Inferior parietal cortex (tissue), 1 donor: Measurements from ENCODE around the gene XPO5.
A peak's percentile ranks its signal among the peaks of the same experiment; 100 is the strongest.
"Not testable (repeated sequence)": the region's sequence is repeated elsewhere in the genome, so short reads cannot be mapped to it uniquely, and the experiment has no call there.

Experiments
- DNase-seq: peaks from one replicate; pipeline ENCODE4 v3.0.0-alpha.2; 2016; ENCODE audit errors: extremely low spot score

The XPO5 gene

DNA sequence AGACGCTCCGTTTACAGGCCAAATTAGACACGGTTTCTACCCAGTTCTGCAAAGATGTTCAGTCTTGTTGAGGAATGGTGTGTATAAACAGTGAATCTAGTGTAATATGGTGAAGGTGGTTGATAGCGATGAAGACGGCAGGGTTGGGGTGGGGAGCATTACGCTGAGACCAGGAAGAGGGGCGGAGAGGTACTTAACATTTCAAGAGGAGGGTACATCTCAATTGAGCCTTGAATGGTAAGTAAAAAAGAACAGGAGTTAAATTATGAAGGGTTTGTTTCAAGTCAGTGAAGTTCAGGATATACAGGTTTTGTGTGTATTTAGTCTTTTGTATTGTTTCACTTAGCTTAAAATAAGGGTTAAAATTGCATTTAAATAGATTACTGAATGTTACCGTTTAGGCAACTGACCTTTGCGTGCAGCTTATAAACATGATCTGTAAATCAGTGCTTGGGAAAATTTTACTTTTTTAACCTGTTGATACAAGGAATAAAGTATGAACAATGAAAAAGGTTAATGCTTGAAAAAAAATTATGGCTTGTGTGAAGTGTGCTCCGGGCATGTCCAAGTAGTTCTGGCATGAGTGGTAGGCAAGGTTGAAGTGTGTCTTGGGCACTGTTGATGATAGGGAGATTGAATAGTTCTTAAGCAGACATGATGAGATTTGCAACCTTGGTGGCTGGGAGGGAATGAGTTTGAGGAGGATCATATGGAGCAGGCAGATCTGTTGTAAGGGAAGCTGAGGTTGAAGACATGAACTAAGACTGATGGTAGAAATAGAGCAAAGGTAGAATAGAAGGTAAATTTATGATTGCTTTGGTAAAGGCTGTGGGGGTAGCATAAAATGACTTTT, 58.1 kb downstream of the XPO5 start:
- DNase-seq, result no peak

DNA sequence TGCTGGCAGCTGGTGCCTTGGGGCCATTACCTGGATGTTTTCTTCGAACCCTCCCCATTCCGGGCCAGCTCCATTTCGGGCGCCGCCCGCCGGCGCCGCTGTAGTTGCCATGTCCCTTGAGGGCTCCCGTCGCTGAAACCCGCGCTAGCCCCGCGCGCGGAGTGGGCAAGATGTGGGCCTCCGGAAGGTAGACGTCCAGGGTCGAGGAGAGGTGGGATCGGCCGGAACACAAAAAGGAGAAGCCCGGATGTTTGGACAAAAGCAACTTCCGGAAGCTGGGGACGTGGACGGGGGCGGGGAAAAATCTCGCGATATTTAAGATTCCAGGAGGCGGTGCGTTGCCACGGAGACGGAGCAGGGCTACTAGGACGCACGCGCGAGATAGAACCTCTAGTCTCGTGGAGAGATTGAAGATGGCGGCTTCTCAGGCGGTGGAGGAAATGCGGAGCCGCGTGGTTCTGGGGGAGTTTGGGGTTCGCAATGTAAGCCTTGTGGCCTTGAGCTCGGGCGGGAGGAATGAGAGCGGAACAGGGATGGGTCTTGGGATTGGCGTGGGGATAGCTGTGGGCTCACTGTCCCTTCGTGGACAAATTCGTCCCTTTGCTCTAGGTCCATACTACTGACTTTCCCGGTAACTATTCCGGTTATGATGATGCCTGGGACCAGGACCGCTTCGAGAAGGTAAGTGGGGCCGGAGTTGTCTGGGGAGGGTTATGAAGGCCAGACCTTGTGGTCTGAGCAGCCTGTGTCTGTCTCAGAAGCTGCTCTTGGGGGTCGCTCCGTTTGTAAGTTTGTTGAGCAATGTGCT, 58.9 kb downstream of the XPO5 start, which contains the start of the genes POLR1C and YIPF3:
TSS of gene POLR1C (plus strand) at position 393 of the 808 bp plus-strand sequence. CDS start at position 414, 21 bp downstream.
TSS of gene YIPF3 (minus strand) at position 230 of the 808 bp plus-strand sequence. CDS start at position 111, 119 bp downstream.
- DNase-seq, result peak; percentile 99

DNA sequence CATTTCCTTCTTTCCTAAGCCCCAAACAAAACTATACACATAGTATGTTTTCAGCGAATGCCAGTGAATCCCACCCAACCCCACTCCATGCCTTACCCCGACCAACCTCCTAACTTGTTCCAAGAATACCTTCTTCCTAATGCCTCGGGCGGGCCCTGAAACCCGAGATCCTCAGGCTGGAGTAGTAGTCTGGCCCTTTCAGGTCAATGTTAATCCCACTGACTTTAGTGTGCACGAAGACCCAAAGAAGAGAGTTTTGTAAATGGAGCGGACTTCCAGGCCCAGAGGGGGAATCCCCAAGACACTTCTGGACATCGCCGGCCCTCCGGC, 59.5 kb downstream of the XPO5 start:
- no peak for DNase-seq

DNA sequence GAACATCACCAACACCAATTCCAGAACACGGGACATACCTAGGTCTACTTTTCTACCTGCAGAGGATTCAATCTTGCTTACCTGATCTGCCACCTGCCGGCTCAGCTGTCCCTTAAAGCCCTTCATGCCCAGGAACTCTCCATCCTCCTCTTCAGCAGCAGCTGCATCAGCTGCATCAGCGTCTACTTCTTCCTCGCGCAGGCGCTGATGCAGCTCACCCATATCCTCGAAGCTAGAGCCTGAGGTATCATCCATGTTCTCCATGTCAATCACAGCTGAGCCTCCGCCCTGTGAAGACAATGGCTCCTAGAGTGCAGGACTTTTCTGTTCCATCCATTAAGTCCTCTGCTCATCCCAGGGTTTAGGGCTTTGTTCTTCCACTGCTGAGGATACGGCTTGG, 60.0 kb downstream of the XPO5 start:
- DNase-seq, result no peak

DNA sequence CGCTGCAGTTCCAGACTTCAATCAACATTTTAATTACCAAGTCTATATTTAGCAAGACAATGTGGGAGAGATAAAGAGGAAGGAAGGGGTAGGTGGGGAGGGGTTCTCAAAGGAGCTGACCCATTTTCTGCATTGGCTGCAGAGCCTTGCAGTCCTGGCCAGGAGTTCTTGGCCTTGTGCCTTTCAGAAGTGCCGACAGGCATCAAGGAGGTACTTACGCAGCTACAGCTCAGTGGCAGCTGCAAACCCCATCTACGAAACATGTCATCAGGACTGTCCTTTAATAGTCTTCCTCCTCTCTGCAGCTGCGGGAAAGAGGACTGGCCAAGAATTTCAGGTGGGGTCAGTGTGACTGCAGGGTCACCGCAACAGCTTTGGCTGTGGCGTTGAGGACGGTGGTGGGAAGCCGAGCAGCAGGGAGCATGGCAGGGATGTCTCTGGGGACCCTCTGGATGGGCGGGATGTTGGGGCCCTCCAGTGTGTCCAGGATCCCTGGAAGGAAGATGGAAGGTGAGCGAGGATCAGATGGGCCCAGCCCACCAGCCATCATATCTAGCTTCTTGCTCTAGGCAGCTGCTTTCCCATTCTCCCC, 63.9 kb downstream of the XPO5 start:
- DNase-seq, result no peak

DNA sequence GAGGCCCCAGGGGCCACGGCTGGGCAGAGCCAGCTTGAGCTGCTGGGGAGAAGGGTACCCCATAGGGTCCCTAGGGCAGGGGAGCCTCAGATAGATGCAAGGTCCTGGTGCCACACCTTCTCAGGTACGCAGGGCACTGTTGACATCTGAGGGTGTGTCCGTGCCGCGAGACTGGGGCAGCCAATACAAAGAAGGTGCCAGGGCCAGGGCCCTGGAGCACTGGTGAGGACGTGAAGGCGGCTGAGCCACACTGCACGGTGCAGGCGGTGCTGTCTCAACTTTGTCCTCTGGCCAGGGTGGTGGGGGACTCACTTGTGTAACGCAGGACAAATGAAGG, 65.0 kb downstream of the XPO5 start:
- DNase-seq, result no peak

DNA sequence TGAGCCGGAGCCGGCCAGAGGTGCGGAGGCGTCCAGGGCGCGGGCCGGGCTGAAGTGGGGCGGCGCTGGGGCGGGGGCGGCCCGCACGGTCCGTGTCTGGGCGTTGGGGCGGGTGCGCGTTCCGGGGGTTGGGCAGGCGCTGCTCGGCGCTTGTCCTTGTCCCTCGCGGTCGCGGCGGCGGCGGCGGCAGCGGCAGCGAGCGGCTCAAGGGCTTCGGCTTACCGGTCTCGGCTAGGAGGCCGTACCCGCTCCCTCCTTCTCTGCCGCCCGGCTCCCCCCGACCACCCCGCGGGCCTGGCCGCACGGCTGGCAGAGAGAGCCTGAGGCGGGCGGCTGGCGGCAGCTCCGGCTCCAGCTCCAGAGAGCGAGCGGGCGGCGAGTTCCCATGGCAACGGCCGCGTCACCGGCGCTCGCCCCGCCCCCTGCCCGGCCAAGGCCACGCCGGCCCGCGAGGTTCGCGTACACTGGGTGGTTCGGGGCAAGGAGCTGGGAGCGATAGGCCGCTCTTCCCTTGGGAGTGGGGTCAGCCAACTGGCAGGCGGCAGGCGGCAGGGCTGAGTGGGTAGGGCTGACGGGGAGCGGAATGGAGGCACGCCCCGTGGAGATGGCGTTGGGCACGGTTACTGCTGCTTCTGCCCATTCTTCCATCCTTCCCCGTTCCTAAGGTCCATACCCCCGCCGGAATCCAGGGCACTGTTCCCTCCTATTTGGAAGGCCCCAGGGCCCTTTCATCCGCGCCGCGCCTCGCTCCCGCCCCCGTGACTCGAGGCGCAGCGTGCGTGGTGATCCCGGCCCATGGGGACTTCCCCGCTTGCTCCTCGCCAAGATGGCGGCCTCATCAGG, 65.6 kb downstream of the XPO5 start, which contains the start of gene LRRC73:
TSS of gene LRRC73 (minus strand) at position 363 of the 843 bp plus-strand sequence. CDS start 561 bp downstream, outside the sequence.
- DNase-seq, result peak; percentile 74

DNA sequence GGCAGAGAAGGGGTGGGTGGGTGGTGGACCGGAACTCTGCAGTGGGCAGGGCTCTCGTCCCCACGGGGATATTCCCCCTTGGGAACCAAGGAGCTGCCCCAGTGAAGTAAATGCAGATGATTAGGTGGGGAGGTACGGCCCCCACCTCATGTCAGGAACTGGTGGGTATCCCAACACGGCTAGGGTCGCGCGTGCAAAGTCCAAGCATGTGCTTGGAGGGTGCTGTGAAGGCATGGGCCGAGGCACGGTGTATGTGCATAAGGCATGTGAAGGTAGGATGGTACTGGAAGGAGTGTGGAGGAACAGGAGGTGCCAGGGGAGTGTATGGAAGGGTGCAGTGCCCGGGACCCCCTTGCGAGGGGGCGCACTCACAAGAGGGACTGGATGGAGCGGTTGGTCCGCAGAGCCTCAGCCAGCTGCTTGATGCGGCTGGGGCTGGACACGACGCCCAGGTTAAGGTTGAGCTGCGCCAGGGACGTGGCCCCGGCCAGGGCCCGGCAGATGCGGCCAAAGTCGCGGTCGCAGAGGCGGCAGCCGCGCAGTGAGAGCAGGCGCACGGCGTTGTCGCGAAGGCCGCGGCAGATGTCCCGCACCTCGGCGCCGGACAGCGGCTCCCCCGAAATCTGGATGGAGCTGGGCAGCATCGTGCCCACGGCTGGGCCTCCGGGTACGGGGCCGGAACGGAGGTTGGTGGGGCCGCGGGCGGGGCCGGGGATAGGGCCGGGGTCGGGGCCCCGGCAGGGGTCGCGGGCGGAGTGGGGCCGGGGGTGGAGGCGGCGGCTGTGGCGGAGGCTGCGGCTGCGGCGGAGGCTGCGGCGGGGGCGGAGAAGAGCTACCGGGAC, 66.5 kb downstream of the XPO5 start:
- DNase-seq, result no peak

DNA sequence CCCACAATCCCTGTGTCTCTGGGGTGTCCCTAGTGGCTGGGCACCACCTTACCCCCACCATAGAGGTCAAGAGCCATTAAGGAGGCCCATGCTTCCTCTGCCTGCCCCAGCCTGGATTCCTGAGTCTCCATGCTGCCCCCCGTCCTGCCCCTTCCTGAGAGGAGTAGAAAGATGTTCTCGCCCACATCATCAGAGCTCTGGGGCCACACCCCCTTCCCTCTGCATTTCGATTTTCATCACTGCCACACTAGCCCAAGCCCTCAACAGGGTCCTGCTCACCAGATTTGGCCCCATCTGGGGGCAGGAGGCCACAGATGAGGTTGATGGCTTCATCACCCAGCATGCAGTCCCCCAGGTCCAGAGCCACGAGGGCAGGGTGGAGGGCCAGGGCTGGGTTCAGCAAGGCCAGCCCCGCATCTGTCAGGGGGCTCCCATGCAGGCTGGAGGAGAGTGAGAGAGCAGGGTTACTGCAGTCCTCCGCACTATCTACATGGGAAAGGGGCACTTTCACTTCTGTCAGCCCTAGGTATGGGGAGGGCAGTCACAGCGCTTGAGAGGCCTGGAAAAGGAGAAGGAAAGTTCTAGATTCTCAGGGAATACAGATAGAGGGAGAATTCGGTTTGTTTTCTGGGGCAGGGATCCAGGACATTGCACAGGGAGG, 67.2 kb downstream of the XPO5 start:
- DNase-seq, result no peak

DNA sequence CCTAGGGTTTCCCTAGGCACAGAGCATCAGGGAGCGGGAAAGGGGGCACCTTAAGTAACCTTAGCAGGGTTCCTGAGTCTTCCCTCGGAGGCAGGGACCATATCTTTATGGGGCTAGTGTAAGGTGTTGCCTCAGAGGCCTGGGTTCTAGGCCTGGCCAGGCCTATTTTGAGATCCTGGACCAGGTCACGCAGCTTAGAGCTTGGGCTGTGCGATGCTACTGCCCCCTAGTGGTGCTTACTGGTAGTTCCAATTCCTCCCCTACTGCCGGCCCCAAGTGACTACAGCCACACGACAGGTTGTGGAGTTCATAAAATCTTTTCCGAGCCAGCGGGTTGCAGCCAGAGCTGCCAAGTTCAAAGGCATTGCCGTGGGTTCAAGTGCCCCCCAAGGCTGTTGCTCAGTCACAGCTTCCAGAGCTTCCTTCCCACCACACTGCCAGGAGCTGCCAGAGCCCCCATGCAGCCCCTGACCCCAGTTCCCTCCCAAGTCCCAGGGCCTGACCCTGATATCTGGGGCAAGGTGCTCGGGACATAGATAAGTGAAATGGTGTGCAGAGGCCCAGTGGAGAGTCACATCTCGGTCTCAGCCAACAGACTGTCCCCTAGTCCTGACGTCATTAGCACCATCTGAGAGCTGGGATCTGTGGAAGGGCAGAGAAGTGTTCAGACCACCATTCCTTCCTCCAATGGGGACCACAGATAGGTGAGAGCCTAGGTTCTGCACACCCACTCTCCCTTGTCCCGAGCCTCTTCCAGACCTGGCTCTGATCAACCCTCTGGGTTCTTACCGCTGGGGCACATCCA, 69.0 kb downstream of the XPO5 start:
- peak; percentile 94 for DNase-seq

DNA sequence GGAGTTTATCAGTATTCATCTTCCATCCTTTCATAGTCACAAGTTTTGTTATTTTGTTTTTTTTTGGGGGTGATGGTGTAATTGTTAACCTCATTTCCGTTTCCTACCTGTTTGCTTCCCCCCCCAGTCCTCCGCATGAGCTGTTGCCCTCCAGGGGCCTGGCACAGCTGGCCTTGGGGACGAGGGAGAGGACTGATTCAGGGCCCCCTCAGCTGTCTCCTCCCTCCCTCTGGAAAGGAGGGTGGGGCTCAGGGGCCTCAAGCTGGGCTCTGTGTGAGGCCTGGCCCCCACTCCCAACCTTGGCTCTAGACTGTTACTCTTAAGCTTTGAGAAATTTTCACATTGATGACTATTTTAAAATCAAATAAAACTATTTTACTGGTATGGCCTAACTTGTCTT, 69.7 kb downstream of the XPO5 start:
- DNase-seq, result no peak

DNA sequence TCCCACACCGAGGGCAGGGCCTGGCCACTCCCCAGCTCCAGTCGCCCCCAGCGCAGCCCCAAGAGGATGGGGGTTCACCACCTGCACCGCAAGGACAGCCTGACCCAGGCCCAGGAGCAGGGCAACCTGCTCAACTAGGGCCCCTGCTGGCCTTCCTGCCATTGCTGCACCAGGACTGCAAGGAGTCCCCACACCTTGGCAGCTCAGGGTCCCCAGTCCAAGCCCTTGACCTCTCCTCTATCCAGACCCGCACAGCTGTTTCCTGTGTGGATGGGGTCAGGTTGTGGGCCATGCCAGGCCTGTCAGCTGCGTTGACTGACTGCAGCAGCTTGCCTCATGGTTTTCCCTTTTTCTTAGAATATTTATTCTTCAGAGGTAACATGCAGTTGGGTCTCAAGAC, 70.1 kb downstream of the XPO5 start:
- DNase-seq, result no peak

DNA sequence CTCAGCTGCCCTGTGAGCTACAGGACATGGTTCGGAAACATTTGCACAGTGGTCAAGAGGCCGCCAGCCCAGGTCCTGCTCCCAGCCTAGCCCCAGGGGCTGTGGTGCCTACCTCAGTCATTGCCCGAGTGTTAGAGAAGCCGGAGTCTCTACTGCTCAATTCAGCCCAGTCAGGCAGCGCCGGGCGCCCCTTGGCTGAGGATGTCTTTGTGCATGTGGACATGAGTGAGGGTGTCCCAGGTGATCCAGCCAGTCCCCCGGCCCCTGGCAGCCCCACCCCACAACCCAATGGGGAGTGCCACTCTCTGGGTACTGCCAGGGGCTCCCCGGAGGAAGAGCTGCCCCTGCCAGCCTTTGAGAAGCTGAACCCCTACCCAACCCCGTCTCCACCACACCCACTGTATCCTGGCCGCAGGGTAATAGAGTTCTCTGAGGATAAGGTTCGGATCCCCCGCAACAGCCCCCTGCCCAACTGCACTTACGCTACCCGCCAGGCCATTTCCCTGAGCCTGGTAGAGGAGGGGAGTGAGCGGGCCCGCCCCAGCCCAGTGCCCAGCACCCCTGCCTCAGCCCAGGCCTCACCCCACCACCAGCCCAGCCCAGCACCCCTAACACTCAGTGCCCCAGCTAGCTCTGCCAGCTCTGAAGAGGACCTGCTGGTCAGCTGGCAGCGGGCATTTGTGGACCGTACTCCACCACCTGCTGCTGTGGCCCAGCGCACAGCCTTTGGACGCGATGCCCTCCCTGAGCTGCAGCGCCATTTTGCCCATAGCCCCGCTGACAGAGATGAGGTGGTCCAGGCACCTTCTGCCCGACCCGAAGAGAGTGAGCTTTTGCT, 70.9 kb downstream of the XPO5 start:
- no peak for DNase-seq

DNA sequence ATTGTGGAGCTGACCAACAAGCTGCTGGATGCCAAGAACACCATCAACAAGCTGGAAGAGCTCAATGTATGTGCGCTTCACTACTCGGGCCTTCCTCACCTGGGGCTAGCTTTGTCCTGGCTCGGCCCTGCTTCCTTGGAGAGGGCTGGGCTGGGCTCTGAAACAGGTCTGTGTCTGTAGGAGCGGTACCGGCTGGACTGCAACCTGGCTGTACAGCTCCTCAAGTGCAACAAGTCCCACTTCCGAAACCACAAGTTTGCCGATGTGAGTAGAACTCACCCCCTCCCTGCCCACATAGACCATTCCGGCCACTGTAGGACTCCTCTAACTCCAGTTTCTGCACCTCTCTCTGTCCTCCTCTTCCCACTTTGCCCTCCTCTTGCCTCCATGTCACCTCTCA, 72.4 kb downstream of the XPO5 start:
- no peak for DNase-seq

DNA sequence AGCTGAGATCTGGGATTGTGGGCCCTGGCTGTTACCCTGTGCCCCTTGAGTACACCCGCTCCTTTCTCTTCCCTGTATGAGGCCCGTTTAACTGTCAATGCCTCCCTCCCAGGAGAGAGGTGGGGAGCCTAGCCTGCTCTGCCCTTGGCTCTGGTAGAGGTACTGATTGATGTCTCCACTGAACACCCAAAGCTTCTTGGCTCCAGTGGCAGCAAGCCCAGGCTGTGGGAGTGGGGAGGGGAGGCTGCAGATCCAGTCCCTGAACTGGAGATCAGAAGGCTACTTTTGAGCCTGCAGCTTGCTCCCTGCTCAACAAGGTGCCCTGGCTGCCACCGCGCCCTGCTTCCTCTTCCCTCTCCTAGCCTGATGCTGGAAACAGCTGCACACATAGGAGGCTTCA, 73.2 kb downstream of the XPO5 start:
- no peak for DNase-seq

DNA sequence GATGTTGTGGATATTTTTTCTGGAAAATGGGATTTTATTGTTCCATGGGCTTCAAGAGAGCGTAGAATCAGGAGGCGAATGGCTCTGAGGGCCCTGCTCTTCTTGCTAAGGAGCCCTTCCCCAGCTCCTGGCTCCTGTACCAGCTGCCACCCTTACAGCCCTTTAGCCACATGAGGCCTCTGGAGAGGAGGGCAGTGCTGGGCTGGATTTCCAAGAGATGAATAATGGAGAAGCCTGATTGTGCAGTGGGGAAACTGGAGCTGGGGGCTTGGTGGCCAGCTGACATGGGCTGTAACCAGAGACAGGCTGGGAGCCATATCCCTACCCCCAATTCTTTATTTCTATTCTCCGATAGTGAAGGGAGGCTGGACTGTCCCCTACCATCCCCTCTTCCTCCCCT, 74.9 kb downstream of the XPO5 start:
- DNase-seq, result no peak

DNA sequence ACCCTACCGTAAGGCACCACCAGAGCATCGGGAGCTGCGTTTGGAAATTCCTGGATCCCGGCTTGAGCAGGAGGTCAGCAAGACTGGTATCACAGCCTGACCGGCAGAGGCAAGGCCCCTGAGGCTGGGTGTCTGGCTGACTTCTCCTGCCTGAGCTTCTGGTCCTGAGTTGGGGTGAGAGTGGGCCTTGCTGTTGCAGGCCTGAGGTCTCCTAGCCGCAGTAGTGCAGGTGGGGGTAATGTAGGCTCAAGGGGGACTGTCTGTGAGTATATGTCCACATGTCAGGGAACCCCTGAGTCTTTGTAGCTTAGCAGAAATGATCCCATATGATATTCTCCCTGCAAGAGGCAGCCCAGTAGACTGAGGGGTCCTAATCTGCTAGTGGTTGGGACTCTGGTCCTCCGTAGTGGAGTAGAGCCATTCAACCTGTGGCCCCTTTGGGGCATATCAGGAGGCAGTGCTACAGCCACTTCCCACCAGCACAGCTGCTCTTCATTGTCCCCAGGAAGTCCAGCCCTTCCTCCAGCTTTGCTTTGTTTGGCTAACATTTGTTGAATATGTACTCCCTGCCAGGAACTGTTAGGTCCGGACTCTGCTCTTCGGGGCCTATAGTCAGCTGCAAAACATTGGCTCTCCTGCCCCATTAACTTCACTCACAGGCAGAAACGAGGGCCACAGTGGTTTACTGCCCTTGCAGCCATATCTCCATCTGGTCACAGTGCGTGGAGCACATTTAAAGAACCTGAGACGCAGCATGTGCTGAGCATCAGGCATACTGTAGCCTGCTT, 76.6 kb downstream of the XPO5 start:
- DNase-seq, result no peak

DNA sequence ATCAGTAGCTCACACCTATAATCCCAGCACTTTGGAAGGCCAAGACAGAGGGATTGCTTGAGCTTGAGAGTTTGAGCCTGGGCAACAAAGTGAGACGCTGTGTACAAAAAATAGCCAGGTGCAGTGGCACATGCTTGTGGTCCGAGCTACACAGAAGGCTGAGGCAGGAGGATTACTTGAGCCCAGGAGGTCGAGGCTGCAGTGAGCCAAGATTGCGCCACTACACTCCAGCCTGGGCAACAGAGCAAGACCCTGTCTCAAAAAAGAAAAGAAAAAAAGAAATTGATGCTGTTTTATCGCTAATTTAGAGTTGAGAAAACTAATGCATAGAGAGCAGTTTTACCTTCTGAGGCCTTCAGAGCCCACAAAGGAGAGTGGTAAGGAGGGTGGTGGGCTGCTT, 77.5 kb downstream of the XPO5 start:
- DNase-seq, result not testable (repeated sequence)
